T-helper 1 cell (primary cell): ENCODE measurements around the gene KMT2C.
"Not testable (repeated sequence)": the region's sequence is repeated elsewhere in the genome, so short reads cannot be mapped to it uniquely, and the experiment has no call there.

Source experiments
- DNase-seq, 5 donors: peaks; one replicate each; pipeline ENCODE4 v3.0.0-alpha.2; 2012 to 2020

KMT2C gene

DNA sequence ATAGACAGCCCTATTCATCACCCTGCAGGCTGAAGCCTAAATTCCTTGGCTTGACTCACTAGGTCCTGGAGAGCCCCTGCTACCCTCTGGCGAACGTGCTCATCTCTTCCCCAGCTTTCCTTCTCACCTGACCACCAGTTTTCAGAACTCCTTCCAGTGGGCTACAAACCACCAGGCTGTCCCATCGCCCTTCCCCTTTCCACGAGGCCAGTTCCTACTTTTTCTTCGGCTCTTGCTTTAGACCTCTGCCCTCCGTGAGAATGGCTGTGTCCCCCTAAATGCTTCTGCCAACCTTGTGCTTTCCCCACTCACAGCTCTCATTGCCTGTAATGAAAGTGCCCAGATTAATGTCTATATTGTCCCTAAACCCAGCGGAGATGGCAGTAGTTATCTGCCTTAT lies 5.4 kb upstream of the KMT2C start:
- not testable (repeated sequence) for DNase-seq

DNA sequence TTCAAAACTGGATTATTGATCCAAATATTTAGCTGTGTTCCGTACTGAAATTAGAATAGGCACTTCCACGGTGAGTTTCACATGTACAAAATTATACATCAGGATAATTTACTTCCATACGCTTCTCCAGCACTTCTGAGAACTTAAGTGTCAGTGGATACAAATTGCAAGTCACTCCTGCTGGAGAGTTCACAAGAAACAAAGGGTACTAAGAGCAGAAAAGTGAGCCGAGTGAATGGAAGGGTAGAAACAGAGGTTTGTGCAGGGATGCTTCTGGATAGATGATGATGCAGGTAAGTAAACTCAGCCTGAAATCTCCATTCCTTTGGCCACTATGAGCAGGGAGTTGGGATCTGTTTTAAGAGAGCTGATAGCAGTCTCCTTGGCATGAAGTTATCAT lies 2.2 kb upstream of the KMT2C start:
- DNase-seq = not testable (repeated sequence)

DNA sequence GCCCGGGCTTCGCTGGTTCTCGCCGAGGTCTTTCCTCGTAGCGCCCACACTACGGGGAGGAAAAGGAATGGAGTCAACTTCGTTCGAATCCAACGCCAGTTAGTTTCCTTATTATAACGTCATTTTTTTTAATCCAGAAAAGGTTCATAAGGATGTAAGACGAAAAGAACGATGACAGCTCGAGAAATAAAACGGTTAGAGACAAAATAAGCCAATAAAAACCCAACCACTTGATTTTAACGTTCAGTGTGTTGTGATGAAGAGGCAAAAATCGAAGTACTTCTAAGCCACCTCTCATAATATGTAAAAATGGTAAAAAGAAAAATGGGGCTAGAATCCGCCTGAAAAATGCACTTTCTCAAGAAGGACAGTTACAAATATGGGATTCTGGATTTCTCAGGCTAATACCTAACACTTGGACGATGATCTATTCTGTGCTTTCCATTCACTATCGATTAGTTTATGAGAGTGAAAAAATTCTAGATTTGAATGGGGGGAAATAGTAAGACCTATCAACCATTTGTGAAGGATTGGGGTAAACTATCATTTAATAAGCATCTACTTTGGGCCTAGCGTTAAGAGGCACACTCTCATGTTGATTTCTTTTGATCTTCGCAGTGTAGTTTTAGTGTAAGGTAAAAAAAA lies 1.2 kb upstream of the KMT2C start:
- DNase-seq = not testable (repeated sequence)

DNA sequence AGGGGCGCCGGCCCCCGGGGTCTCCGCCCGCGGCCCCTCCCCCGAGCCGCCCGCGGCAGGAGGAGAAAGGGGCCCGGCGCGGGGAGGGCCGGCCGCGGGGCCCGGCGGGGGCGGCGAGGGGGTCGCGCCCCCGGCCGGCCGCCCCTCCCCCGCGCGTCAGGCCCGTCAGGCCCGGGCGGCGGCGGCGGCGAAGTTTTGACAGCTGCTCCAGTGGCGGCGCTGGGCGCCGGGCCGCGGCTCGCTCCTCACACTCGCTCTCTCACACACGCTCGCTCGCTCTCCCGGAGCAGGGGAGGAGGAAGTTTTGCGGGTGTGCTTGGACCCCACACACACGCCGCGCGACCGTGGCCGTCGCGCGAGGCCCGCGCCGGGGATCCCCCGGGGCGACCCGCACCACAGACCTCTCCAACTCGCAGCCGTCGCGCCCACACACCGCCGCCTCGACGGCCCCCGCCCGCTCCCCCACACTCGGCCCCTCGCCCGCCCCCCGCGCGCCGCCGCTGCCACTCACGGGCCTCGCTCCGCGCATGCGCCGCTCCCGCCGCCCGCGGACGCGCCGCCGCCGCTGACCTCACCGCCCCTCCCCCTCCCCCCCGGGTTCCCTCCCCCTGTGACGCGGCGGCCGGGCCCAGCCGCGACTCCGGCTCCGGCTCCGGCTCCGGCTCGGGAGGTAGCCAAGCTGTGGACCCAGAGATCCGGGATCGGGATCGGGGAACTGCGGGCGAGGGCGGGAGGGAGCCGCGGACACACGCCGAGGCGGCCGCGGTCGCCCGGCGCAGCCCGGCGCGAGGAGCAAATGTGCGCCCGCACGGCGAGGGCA lies 518 bp upstream of the KMT2C start:
- DNase-seq = peak; percentile 85 to 93 (median 87)

DNA sequence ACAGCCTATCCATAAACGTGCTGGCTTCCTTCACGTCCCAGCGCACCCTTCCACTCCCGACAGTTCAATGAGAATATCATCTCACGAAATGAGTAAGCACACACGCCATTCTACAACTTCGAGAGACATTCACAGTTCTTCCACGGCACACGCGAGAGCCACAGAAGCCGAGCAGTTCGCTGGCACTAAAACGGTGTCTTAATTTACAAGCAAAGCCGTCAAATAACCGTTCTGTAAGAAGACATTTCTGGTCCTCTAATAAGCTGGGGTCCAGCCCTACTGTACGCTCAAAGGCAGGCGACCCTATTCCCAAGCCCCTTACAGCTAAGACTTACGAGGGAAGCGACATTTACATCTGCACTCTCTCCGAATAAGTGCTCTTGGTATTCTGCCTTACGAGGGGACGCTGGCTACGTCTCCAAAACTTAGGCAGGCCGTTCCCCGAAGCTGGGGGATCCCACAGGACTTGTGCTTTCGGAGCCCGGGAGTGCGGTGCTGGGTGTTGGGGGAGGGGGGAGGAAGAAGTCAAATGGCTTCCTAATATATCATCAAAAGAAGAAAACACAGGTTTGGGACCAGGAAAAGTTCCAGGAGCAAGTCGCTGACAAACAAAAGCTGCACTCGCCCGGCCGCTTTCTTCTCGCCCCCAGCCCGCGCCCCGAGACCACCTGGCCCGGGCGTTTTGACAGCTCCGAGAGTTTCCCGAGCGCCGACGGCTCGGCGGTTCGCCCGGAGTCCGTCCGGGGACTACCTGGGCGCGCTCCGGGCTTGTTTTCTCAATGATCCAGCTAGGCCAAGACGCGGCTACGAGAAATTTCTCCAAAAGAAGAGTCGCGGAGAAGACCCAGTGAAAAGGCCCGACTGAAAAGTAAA lies 1.1 kb downstream of the KMT2C start:
- peak in 3 of 5 donors; percentile 8 to 52 (median 29) for DNase-seq

DNA sequence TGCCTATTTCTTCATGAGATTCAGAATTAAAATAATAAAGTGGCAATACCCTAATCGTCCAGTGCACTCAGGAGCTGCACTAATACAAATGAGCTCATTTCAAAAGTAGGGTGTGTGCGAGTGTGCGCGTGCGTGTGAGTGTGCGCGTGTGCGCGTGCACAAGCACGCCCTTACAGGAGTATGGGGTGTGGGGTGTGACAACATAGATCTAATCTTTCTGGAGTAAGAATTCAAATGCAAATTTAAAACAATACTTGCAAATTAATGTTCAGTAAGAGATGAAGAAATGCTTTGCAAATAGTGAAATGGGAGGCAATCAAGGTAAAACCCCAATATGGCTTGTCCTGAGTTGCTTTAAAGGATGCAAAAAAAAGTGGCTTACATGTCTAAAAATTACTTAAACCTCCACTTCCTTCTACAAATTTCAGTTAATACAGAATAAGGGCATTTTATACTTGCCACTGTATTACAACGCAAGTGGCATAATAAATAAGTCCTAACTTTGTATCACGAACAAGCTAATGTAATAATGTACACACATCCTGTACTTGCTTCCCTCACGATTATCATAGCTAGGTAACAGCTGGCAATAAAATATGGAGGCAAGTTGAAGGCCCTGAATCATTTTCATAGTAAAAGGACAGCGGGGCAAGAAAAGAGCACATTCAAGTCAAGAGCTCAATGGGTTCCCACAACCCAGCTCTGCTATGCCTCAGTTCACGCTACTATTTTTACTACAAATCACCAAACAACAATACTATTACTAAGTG lies 1.9 kb downstream of the KMT2C start:
- DNase-seq = peak; percentile 28 to 69 (median 53)

DNA sequence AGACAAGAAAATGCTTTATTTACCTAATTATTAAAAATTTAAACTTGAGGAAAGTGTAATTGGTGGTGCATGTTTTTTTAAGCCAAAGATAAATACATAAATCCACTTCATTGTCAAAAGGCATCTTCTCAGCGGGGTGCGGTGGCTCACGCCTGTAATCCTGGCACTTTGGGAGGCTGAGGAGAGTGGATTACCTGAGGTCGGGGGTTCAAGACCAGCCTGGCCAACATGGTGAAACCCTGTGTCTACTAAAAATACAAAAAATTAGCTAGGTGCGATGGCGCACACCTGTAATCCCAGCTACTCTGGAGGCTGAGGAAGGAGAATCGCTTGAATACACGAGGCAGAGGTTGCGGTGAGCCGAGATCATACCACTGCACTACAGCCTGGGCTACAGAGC lies 3.1 kb downstream of the KMT2C start:
- DNase-seq = not testable (repeated sequence)

DNA sequence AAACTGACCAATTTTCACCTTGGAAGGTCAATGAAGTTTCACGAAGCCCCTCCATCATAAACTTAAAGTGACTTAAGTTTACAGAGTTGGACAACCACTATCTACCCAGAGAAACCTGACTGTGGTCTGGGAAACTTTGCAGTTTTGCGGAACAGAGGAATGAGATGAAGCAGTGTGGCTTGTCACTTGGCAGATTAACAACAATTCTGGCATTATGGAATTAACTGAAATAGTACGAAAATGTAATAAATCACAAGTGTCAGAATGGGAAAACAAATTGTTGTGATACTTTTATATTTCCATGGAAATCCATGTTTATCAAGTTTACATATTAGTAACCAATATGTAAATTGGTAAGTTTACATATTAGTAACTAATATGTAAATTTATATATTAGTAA lies 4.9 kb downstream of the KMT2C start:
- DNase-seq = no peak

DNA sequence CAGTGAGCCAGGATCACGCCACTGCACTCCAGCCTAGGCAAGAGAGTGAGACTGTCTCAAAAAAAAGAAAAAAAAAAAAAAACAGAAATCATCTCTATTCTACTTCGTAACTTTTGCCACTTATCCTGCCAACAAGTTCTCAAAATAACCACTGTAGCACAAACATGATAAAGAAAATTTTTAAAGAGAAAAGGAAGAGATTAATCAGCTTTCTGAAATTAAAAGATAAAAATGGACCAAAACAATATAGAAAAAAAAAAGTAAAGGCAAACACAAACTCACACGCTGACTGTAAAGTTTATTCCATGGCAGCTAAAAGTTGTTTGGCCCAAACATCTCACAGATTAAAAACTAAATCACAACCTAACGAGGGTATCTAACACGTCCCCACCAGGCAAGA lies 5.7 kb downstream of the KMT2C start:
- DNase-seq = not testable (repeated sequence)

DNA sequence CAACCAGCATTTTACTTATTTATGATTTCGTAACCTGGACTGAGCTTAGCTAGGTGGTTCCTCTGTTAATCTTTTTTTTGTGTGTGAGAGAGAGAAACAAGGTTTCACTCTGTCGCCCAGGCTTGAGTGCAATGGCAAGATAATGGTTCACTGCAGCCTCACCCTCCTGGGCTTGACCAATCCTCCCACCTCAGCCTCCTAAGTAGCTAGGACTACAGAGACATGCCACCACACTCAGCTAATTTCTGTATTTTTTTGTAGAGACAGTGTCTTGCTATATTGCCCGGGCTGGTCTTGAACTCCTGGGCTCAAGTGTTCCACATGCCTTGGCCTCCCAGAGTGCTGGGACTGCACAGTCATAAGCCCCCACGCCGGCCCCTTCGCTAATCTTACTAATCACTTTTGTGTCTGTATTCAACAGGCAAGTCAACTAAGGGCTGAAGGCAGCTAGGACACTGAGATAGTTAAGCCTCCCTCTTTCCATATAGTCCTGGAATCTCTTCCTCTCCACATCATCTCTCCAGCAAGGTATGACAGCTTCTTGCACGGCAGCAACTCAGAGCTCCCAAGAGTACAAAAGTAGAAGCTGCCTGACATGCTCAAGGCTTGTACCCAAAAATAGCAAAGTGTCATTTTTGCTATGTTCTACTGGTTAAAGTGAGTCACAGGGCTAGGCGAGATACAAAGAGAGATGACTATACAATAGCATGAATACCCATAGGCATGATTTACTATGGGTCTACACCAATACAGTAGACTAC lies 11.3 kb downstream of the KMT2C start:
- DNase-seq = no peak

DNA sequence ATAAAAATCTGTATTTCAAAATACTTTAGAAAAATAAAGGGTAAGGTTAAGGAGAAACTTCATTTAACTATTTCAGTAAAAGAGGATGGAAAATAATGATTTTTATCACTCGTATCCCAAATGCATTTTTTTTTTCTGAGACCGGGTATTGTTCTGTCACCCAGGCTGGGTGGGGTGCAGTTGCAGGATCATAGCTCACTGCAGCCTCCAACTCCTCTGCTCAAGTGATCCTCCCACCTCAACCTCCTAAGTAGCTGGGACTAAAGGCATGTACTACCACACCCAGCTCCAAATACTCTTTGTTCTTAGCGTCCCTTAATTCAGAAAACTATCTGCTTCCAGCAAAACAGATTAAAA lies 11.8 kb downstream of the KMT2C start:
- DNase-seq = no peak

DNA sequence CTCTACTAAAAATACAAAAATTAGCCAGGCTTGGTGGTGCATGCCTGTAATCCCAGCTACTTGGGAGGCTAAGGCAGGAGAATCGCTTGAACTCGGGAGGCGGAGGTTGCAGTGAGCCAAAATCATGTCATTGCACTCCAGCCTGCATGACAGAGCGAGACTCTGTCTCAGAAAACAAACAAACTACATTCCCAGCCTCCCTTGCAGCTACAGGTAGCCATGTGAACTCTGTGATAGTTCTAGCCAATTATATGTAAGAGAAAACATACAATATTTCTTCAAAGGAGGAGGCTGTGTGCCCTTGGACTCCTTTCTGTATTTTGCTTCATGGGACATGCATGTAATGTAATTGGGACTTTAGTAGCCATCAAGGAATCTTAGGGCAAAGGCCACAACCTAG lies 12.6 kb downstream of the KMT2C start:
- not testable (repeated sequence) for DNase-seq

DNA sequence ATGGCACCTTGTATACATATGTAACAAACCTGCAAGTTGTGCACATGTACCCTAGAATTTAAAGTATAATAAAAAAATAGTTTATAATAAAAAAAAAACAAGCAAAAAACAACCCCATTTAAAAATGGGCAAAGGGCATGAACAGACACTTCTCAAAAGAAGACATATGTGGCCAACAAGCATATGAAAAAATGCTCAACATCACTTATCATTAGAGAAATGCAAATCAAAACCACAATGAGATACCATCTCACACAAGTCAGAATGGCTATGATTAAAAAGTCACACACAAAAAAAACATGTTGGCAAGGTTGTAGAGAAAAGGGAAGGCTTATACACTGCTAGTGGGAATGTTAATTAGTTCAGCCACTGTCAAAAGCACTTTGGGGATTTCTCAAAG lies 14.9 kb downstream of the KMT2C start:
- not testable (repeated sequence) for DNase-seq

DNA sequence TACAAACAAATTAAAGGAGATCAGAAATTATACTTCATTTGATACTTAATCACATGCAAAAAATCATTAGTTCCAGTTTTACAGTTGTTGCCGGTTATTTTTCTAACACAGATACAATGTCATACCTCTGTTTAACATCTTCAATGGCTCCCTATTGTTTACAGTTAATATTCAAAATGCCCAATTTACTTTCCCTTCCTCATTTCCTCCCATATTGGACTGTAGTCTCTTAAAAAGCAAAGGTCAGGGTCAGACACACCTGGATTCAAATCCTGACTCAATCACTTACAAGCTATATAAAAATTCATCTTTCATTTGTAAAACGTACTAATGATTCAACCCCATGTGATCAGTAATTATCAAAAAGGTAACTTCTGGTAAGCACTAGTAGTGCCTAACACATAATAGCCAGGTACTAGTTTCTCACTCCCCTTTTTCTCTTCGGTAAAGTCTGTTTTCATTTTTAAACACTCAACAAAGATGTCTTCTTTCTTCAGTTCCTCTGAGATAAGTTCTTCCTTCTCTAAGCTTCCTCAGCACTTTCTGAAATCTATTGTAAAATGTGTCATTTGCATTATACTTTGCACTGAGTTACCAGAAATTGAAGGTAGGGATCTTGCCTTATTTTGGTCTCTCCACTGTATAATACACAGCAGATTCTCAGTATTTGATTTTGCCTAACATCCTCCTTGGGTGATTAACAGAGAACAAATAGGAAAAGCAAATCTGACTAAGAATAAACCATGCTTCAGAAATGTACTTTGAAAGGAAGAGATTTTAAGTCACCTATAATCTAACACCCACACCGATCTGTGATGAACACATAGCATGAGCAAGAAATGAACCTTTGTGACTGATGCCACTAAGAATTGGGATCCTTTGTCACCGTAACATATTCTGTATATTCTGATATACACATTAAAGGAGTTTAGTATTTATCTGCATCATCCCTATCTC lies 16.1 kb downstream of the KMT2C start:
- DNase-seq = no peak

DNA sequence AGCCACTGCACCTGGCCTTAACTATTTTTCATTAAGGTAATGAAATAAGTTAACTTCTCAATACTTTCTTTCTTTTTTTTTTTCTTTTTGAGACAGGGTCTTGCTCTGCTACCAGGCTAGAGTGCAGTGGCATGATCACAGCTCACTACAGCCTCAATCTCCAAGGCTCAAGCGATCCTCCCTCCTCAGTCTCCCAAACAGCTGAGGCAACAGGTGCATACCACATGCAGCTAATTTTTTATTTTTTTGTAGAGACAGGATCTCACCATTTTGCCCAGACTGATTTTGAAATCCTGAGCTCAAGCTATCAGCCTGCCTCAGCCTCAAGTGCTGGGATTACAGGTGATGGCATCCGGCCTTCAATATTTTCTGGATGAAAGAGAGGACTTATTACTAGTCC lies 21.0 kb downstream of the KMT2C start:
- DNase-seq = no peak

DNA sequence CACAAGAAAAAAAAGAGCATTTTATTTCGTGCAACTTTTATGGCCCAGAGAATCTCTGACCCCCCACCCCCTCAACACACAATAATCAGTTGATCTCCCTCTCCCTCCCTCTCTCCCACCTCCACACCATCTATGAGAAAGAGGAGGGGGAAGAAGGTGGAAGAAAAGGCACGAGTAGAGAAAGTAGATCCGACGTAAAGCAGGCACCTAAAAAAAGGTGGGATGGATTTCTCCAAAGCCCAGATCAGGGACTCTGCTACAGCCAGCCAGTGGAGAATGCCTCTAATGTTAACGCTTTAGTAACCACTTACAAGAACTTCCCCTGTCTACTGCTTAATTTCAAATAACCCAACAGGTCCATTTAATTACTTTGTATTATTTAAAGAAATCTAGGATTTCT lies 24.4 kb downstream of the KMT2C start:
- no peak for DNase-seq

DNA sequence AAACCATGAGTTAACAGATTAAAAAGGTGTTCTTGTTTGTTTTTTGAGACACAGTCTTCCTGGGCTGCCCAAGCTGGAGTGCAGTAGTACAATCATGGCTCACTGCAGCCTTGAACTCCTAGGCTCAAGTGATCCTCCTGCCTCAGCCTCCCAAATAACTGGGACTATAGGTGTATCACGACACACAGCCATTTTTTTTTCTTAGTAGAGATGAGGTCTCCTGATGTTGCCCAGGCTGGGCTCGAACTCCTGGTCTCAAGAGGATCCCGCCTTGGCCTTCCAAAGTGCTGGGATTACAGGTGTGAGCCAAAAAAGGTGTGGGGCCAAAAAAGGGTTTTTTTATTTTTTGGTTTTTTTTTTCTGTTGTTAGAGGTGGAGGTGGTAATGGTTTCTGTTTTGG lies 29.3 kb downstream of the KMT2C start:
- DNase-seq = no peak

DNA sequence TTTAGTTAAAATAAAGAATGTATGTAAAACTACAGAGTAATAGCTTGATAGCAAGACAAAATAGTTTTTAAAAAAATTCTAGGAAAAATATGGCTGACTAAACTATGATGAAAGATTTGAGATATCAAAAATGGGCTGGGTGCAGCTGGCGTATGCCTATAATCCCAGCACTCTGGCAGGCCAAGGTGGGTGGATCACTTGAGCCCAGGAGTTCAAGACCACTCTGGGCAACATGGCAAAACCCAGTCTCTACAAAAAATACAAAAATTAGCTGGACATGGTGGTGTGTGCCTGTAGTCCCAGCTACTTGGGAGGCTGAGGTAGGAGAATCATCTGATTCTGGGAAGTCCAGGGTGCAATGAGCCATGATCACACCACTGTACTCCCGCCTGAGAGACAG lies 29.8 kb downstream of the KMT2C start:
- DNase-seq = not testable (repeated sequence)

DNA sequence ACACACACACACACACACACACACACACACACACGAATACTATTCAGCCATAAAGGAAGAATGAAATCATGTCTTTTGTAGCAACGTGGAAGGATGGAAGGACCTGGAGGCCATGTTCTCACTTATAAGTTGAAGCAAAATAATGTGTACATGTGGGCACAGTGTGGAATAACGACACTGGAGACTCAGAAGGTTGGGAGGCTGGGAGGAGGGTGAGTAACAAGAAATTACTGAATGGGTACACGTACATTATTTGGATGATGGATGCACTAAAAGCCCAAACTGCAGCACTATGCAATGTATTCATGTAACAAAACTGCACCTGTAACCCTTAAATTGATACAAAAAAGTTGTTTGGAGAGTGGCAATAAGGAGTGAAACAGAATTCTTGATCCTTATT lies 32.1 kb downstream of the KMT2C start:
- no peak for DNase-seq

DNA sequence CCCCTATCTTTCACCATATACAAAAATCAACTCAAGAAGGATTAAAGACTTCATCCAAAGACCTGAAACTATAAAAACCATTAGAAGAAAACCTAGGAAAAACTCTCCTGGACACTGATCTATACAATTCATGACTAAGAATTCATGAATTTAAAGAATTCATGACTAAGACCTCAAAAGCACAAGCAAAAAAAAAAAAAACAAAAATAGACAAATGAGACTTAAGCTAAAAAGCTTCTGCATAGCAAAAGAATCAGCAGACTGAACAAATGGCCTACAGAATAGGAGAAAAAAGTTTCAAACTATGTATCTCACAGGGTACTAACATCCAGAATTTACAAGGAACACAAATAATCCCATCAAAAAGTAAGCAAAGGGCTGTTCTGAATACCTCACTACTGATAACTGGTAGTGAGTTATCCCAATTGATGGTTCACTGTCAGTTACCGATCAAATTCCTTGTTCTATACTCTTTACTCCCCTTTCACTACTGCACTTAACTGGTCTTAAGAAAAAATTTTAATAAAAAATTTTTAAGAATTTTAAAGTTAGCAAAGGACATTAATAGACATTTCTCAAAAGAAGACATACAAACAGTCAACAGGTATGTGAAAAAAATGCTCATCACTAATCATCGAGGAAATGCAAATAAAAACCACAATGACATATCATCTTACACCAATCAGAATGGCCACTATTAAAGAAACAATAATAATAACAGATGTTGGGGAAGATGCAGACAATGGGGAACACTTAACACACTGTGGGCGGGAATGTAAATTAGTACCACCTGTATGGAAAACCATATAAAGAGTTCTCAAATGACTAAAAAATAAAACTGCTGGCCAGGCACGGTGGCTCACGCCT lies 33.2 kb downstream of the KMT2C start:
- DNase-seq = no peak
